K562 (cell line): ENCODE data around the gene P2RX5. TPM values are rescaled to one million over a fixed set of nuclear protein-coding genes. Genes with fewer than 3 reads are reported as not detected.

Experiments used
- CTCF ChIP-seq, 3 experiments: IDR thresholded peaks in 2 of 3; conservative IDR thresholded peaks in 1 of 3; 2 replicates each; pipeline ENCODE4 v1.5.1; 2011 to 2012; ENCODE audit warnings: low read length in 3 of 3, mild to moderate bottlenecking in 3 of 3, control low read depth in 2 of 3, improper control_type of control experiment in 1 of 3, inconsistent platforms in 1 of 3, low read depth in 1 of 3, mixed read lengths in 1 of 3, moderate library complexity in 1 of 3; ENCODE audit not compliant: insufficient read depth in 2 of 3
- MEIS2 ChIP-seq: fragments of 450-650 bp; IDR thresholded peaks from 2 replicates; pipeline ENCODE4 v1.6.1; 2014; ENCODE audit warnings: mild to moderate bottlenecking; ENCODE audit not compliant: partially characterized antibody
- RBBP5 ChIP-seq: fragments of 200-600 bp; sonication (generic); IDR thresholded peaks from 2 replicates; pipeline ENCODE4 v1.6.1; 2012; ENCODE audit warnings: borderline replicate concordance, mild to moderate bottlenecking, low read length, control low read depth, inconsistent platforms; ENCODE audit not compliant: insufficient read depth, poor library complexity, severe bottlenecking
- REST ChIP-seq, 2 experiments: fragments of 450-650 bp; formaldehyde crosslinking in 1 of 2; IDR thresholded peaks; 2 replicates each; pipeline versions ENCODE4 v1.4.0 to v1.6.1; 2014 to 2020; ENCODE audit warnings: mild to moderate bottlenecking in 2 of 2, borderline replicate concordance in 1 of 2, low read depth in 1 of 2
- SIX5 ChIP-seq, 2 experiments: IDR thresholded peaks; 2 replicates each; pipeline ENCODE4 v1.6.1; 2011; ENCODE audit warnings: low read length in 2 of 2, borderline replicate concordance in 1 of 2, low read depth in 1 of 2, mild to moderate bottlenecking in 1 of 2, moderate library complexity in 1 of 2; ENCODE audit not compliant: insufficient read depth in 1 of 2
- ZNF644 ChIP-seq: fragments of 200-800 bp; sonication (Bioruptor generic); IDR thresholded peaks from 2 replicates; pipeline ENCODE4 v1.6.1; 2016; ENCODE audit warnings: low read depth, missing genetic modification characterization, missing compliant biosample characterization
- polyA plus RNA-seq, 8 experiments: library from polyadenylated mRNA; depleted of rRNA in 4 of 8; stranded (reverse) in 5 of 8; unstranded in 3 of 8; fragments of >200 nt; fragmentation: Nextera tagmentation in 2 of 8; fragmentation: Illumina TruSeq in 1 of 8; extraction: Ambion mirVana in 2 of 8; extraction: Trizol in 1 of 8; gene quantifications; 2 replicates each; pipeline versions ENCODE4 v1.2.1 to v1.2.3, GENCODE V29; 2011 to 2014; ENCODE audit warnings: inconsistent platforms in 1 of 8, missing spikeins in 1 of 8
- total RNA-seq, 7 experiments: library from RNA; depleted of rRNA in 6 of 7; stranded (reverse); fragments of >200 nt in 6 of 7; fragmentation: Illumina TruSeq in 2 of 7; extraction: Trizol in 2 of 7; gene quantifications; 2 replicates each; pipeline versions ENCODE4 v1.2.1 to v1.2.3, GENCODE V29; 2011 to 2021; ENCODE audit warnings: low replicate concordance in 1 of 7

Gene P2RX5
- total and polyA plus RNA-seq, 9 of the 15 experiments (the other 6 are each of a cell fraction or from before 2014, with no cell fraction given), result 0.31 to 4.0 (median 1.3) TPM

- TF ChIP-seq REST (IDR thresholded peaks at IDR 0.05; ENCODE audit: borderline replicate concordance) (peak; percentile 16; the same call in 1 of the 2 replicates), REST (CRISPR knock-in tag; IDR thresholded peaks at IDR 0.05; ENCODE audit: low read depth) (no peak), MEIS2 (peak; percentile 22), SIX5 (IDR thresholded peaks at IDR 0.05; ENCODE audit: borderline replicate concordance in 1 of 2, insufficient read depth in 1 of 2, low read depth in 1 of 2, low read length in 2 of 2) (no peak), CTCF (IDR thresholded peaks at IDR 0.05 in 2 of 3, conservative IDR thresholded peaks at IDR 0.05 in 1 of 3; ENCODE audit: insufficient read depth in 2 of 3, low read depth in 1 of 3, low read length in 3 of 3) (peak; percentile 44 to 51 (median 47); a peak in 4 of 6 replicates), RBBP5 (no peak), ZNF644 (tag) (no peak)
- TF ChIP-seq, all 486 proteins: peak for 4
Measured at GRCh38 chr17:3691617-3692067, 4.3 kb downstream of the P2RX5 start (continued).
